ENCODE results near the gene TEX2. TPM values are rescaled to one million over a fixed set of nuclear protein-coding genes. Genes with fewer than 3 reads are reported as not detected.
A peak's percentile ranks its signal among the peaks of the same experiment; 100 is the strongest.

TEX2 gene
- total and polyA plus RNA-seq, 2 of the 13 experiments (the other 11 are each of a cell fraction or from before 2014, with no cell fraction given), result 21.4 to 37.7 TPM

- TF ChIP-seq CCDC6 (CRISPR knock-in tag; IDR thresholded peaks at IDR 0.05) (peak; percentile 19; the same call in 1 of the 2 replicates), FOXC1 (CRISPR knock-in tag; IDR thresholded peaks at IDR 0.05; ENCODE audit: borderline replicate concordance) (peak; percentile 94), ZNF660 (CRISPR knock-in tag; IDR thresholded peaks at IDR 0.05; ENCODE audit: borderline replicate concordance, low read depth) (no peak; the same call in 1 of the 2 replicates), MEIS1 (CRISPR knock-in tag; IDR thresholded peaks at IDR 0.05; ENCODE audit: borderline replicate concordance) (peak; percentile 79), HNRNPK (IDR thresholded peaks at IDR 0.05; ENCODE audit: low read depth, low read length, poor library complexity, severe bottlenecking) (peak; percentile 40), CEBPB (IDR thresholded peaks at IDR 0.05; ENCODE audit: borderline replicate concordance, low read depth, low read length) (no peak), PRDM10 (CRISPR knock-in tag; IDR thresholded peaks at IDR 0.05; ENCODE audit: low read depth) (peak; percentile 67; the same call in 1 of the 2 replicates), HNF4A (CRISPR knock-in tag; IDR thresholded peaks at IDR 0.05) (no peak; the same call in 1 of the 2 replicates), TFDP1 (CRISPR knock-in tag; IDR thresholded peaks at IDR 0.05; ENCODE audit: borderline replicate concordance) (peak; percentile 59; the same call in 1 of the 2 replicates), SNAI1 (CRISPR knock-in tag; IDR thresholded peaks at IDR 0.05; ENCODE audit: borderline replicate concordance) (peak; percentile 93; the same call in 1 of the 2 replicates), ZNF839 (CRISPR knock-in tag; IDR thresholded peaks at IDR 0.05; ENCODE audit: borderline replicate concordance) (peak; percentile 81), ZNF329 (CRISPR knock-in tag; IDR thresholded peaks at IDR 0.05; ENCODE audit: low read depth) (no peak; the same call in none of the 2 replicates), GABPB1 (CRISPR knock-in tag; IDR thresholded peaks at IDR 0.05) (peak; percentile 75), ZNF652 (CRISPR knock-in tag; IDR thresholded peaks at IDR 0.05; ENCODE audit: borderline replicate concordance, low read depth) (peak; percentile 39; the same call in 1 of the 2 replicates), ZBTB38 (CRISPR knock-in tag; IDR thresholded peaks at IDR 0.05) (no peak; the same call in 1 of the 2 replicates), TBX3 (IDR thresholded peaks at IDR 0.05; ENCODE audit: borderline replicate concordance) (0 out of 2 replicates have a peak, but pooled peaks have one; percentile 6), POLR2AphosphoS5 (IDR thresholded peaks at IDR 0.05; ENCODE audit: low read depth, low read length) (peak; percentile 100), ZNF367 (CRISPR knock-in tag; IDR thresholded peaks at IDR 0.05; ENCODE audit: borderline replicate concordance) (peak; percentile 49; the same call in 1 of the 2 replicates), FOSL2 (CRISPR knock-in tag; IDR thresholded peaks at IDR 0.05) (peak; percentile 73), TBX2 (CRISPR knock-in tag; IDR thresholded peaks at IDR 0.05; ENCODE audit: borderline replicate concordance) (peak; percentile 86), NR1H2 (CRISPR knock-in tag; IDR thresholded peaks at IDR 0.05; ENCODE audit: borderline replicate concordance, low read depth) (peak; percentile 62; the same call in 1 of the 2 replicates), ZBTB3 (CRISPR knock-in tag; IDR thresholded peaks at IDR 0.05; ENCODE audit: borderline replicate concordance, low read depth) (peak; percentile 83), ZNF383 (CRISPR knock-in tag; IDR thresholded peaks at IDR 0.05; ENCODE audit: borderline replicate concordance) (peak; percentile 78; the same call in 1 of the 2 replicates), SMYD3 (CRISPR knock-in tag; IDR thresholded peaks at IDR 0.05) (peak; percentile 88), ATF7 (IDR thresholded peaks at IDR 0.05) (peak; percentile 66), ATF7 (CRISPR knock-in tag; IDR thresholded peaks at IDR 0.05) (peak; percentile 64; the same call in 1 of the 2 replicates)
Observed at GRCh38 chr17:64145751-64146417, 117.2 kb downstream of the TEX2 start (continued).

All from HepG2 (cell line).